Stomach (tissue), 4 donors: Measurements from ENCODE around the gene TBX6.

Experiments used
- EP300 ChIP-seq: sonication (generic); formaldehyde crosslinking; IDR thresholded peaks from one replicate; pipeline ENCODE4 v1.6.1; 2017; ENCODE audit warnings: antibody characterized with exemption
- POLR2A ChIP-seq, 4 donors: fragments of 450-650 bp; IDR thresholded peaks; one replicate each; pipeline ENCODE4 v1.6.1; 2016; ENCODE audit warnings: antibody characterized with exemption in 4 of 4, control low read depth in 2 of 4, mild to moderate bottlenecking in 1 of 4, moderate library complexity in 1 of 4
- POLR2AphosphoS5 ChIP-seq, 3 donors: sonication (generic); formaldehyde crosslinking; IDR thresholded peaks; one replicate each; pipeline ENCODE4 v1.6.1; 2016; ENCODE audit warnings: antibody characterized with exemption in 3 of 3
- TF ChIP-seq, protein P1 (sequence below), 7 experiments: fragments of 450-650 bp in 4 of 7; fragments of 200-600 bp in 3 of 7; sonication (generic) in 3 of 7; IDR thresholded peaks; one replicate each; pipeline ENCODE4 v1.5.1; 2016 to 2019; ENCODE audit warnings: antibody characterized with exemption in 7 of 7, control low read depth in 2 of 7, mild to moderate bottlenecking in 1 of 7

DNA sequence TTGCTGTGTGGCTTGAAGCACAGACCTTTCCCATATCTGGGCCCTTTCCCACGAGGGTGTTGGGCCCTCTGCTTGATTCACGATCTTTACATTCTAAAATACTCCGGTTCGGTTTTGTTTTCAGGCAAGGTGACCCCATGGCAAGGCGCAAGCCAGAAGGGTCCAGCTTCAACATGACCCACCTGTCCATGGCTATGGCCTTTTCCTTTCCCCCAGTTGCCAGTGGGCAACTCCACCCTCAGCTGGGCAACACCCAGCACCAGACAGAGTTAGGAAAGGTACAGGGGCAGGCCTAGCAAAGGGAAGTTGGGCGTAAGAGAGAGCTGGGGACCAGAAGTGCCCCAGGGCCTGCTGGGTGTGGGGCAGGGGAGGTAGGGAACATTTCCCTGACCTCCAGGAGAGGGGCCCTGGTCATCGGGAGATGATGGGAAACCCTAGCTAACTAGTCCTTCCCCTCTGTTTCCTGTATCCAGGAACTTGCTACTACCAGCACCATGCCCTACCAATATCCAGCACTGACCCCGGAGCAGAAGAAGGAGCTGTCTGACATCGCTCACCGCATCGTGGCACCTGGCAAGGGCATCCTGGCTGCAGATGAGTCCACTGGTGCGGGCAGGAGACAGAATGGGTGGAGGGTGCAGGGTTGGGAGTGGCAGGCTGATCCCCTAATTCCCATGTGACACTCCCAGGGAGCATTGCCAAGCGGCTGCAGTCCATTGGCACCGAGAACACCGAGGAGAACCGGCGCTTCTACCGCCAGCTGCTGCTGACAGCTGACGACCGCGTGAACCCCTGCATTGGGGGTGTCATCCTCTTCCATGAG is 24.8 kb downstream of the TBX6 start:
- TF ChIP-seq, protein P1, sequence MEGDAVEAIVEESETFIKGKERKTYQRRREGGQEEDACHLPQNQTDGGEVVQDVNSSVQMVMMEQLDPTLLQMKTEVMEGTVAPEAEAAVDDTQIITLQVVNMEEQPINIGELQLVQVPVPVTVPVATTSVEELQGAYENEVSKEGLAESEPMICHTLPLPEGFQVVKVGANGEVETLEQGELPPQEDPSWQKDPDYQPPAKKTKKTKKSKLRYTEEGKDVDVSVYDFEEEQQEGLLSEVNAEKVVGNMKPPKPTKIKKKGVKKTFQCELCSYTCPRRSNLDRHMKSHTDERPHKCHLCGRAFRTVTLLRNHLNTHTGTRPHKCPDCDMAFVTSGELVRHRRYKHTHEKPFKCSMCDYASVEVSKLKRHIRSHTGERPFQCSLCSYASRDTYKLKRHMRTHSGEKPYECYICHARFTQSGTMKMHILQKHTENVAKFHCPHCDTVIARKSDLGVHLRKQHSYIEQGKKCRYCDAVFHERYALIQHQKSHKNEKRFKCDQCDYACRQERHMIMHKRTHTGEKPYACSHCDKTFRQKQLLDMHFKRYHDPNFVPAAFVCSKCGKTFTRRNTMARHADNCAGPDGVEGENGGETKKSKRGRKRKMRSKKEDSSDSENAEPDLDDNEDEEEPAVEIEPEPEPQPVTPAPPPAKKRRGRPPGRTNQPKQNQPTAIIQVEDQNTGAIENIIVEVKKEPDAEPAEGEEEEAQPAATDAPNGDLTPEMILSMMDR (IDR thresholded peaks at IDR 0.05), result no peak
- no peak for TF ChIP-seq POLR2A (IDR thresholded peaks at IDR 0.05)
- TF ChIP-seq EP300, result no peak
- no peak for TF ChIP-seq POLR2AphosphoS5 (IDR thresholded peaks at IDR 0.05)
